Renal cortical epithelial cell (primary cell): ENCODE measurements around the gene GNA15. TPM values are rescaled to one million over a fixed set of nuclear protein-coding genes. Genes with fewer than 3 reads are reported as not detected.
A peak's percentile ranks its signal among the peaks of the same experiment; 100 is the strongest.

Experiments
- DNase-seq: peaks from one replicate; pipeline ENCODE4 v3.0.0-alpha.2; 2011; ENCODE audit warnings: low read depth
- total RNA-seq: library from RNA; depleted of rRNA; stranded (reverse); fragments of >200 nt; gene quantifications from 2 replicates; pipeline ENCODE4 v1.2.3, GENCODE V29; 2014

The GNA15 gene
- total RNA-seq, 1 donor from 2014 or later: not detected

- DNase-seq: no peak
These were observed 29.2 kb upstream of the GNA15 start for GRCh38 chr19:3106509-3107141.

- DNase-seq: no peak
These were observed 28.2 kb upstream of the GNA15 start for GRCh38 chr19:3107658-3108057.

- DNase-seq: peak; percentile 31
These were observed 27.1 kb upstream of the GNA15 start for GRCh38 chr19:3108775-3109174.

- no peak for DNase-seq
These were observed 26.3 kb upstream of the GNA15 start for GRCh38 chr19:3109491-3109890.

GRCh38 chr19:3110126-3110825 is 25.6 kb upstream of the GNA15 start:
- DNase-seq: no peak

GRCh38 chr19:3111586-3112247 is 24.1 kb upstream of the GNA15 start:
- DNase-seq: no peak

- DNase-seq: no peak
These were observed 23.3 kb upstream of the GNA15 start for GRCh38 chr19:3112375-3113099.

- DNase-seq: no peak
These were observed 22.5 kb upstream of the GNA15 start for GRCh38 chr19:3113100-3114017.

GRCh38 chr19:3114018-3114726 is 21.7 kb upstream of the GNA15 start:
- no peak for DNase-seq

- no peak for DNase-seq
These were observed 21.0 kb upstream of the GNA15 start for GRCh38 chr19:3114811-3115210.

GRCh38 chr19:3115411-3115810 is 20.4 kb upstream of the GNA15 start:
- DNase-seq: no peak

- DNase-seq: no peak
These were observed 19.8 kb upstream of the GNA15 start for GRCh38 chr19:3115916-3116602.

GRCh38 chr19:3116621-3117020 is 19.2 kb upstream of the GNA15 start:
- no peak for DNase-seq

- DNase-seq: no peak
These were observed 18.1 kb upstream of the GNA15 start for GRCh38 chr19:3117716-3118115.

- no peak for DNase-seq
These were observed 17.4 kb upstream of the GNA15 start for GRCh38 chr19:3118232-3119070.

- DNase-seq: no peak
These were observed 16.7 kb upstream of the GNA15 start for GRCh38 chr19:3119071-3119595.

- no peak for DNase-seq
These were observed 16.0 kb upstream of the GNA15 start for GRCh38 chr19:3119693-3120380.

GRCh38 chr19:3120611-3121276 is 15.1 kb upstream of the GNA15 start:
- DNase-seq: no peak
